ENCODE data around the gene ITPK1. TPM values are rescaled to one million over a fixed set of nuclear protein-coding genes. Genes with fewer than 3 reads are reported as not detected.

ITPK1 gene
- total RNA-seq, 3 donors from 2014 or later (not counting 1 experiment from before 2014, with no cell fraction given), result 73.2 to 74.8 (median 74.4) TPM

- ATAC-seq, result no peak
- no peak overlapping the region for H3K27ac ChIP-seq (ENCODE audit: low read length)
- no peak for TF ChIP-seq CTCF (IDR thresholded peaks at IDR 0.05)
- H3K4me3 Mint-ChIP-seq, result no peak overlapping the region
- no peak overlapping the region for H3K4me3 ChIP-seq (ENCODE audit: low read length)
- no peak for DNase-seq
- H3K4me1 Mint-ChIP-seq, result peaks cover 40 to 63% of the 10 kb centered on the region in 2 donors
- H3K4me1 ChIP-seq (ENCODE audit: control insufficient read depth, insufficient read depth, low read length), result peaks cover 40% of the 10 kb centered on the region
- H3K9me3 ChIP-seq (ENCODE audit: control insufficient read depth, insufficient read depth, low read length), result no peaks in the 10 kb centered on the region
- no peaks in the 10 kb centered on the region for H3K36me3 Mint-ChIP-seq
- intact Hi-C loops (cut with micrococcal nuclease), result no loop called here
- H3K27me3 ChIP-seq (ENCODE audit: control insufficient read depth, insufficient read depth, low read length), result no peaks in the 10 kb centered on the region
- no peaks in the 10 kb centered on the region for H3K27me3 Mint-ChIP-seq (ENCODE audit: low read depth in 2 of 2)
- no peaks in the 10 kb centered on the region for H3K9me3 Mint-ChIP-seq
- 97% methylated on average over 22 of the region's 22 CpGs for WGBS (ENCODE audit: insufficient coverage)
- H3K27ac Mint-ChIP-seq, result peak overlapping the region in 1 of 2 donors; percentile 30
- H3K36me3 ChIP-seq (ENCODE audit: control insufficient read depth, insufficient read depth, low read length), result peaks cover 11% of the 10 kb centered on the region
Measured at GRCh38 chr14:93011650-93012325, 103.9 kb downstream of the ITPK1 start.

- no peak overlapping the region for H3K27ac Mint-ChIP-seq
- ATAC-seq (no peak), DNase-seq (no peak)
- H3K4me3 ChIP-seq (ENCODE audit: low read length), result no peak overlapping the region
- no peaks in the 10 kb centered on the region for H3K9me3 ChIP-seq (ENCODE audit: control insufficient read depth, insufficient read depth, low read length)
- H3K4me1 Mint-ChIP-seq, result peaks cover 46 to 70% of the 10 kb centered on the region in 2 donors
- intact Hi-C loops (cut with micrococcal nuclease), result no loop called here
- WGBS (ENCODE audit: insufficient coverage), result 69% methylated on average over 10 of the region's 10 CpGs
- H3K36me3 ChIP-seq (ENCODE audit: control insufficient read depth, insufficient read depth, low read length), result peaks cover 8% of the 10 kb centered on the region
- no peak for TF ChIP-seq CTCF (IDR thresholded peaks at IDR 0.05)
- no peaks in the 10 kb centered on the region for H3K9me3 Mint-ChIP-seq
- peaks cover 47% of the 10 kb centered on the region for H3K4me1 ChIP-seq (ENCODE audit: control insufficient read depth, insufficient read depth, low read length)
- no peaks in the 10 kb centered on the region for H3K36me3 Mint-ChIP-seq
- H3K4me3 Mint-ChIP-seq, result no peak overlapping the region
- H3K27ac ChIP-seq (ENCODE audit: low read length), result no peak overlapping the region
- H3K27me3 ChIP-seq (ENCODE audit: control insufficient read depth, insufficient read depth, low read length), result no peaks in the 10 kb centered on the region
- no peaks in the 10 kb centered on the region for H3K27me3 Mint-ChIP-seq (ENCODE audit: low read depth in 2 of 2)
Measured at GRCh38 chr14:93011141-93011529, 104.6 kb downstream of the ITPK1 start.

GRCh38 chr14:93010522-93011140, 105.1 kb downstream of the ITPK1 start:
- no peaks in the 10 kb centered on the region for H3K27me3 Mint-ChIP-seq (ENCODE audit: low read depth in 2 of 2)
- no peak for TF ChIP-seq CTCF (IDR thresholded peaks at IDR 0.05)
- H3K9me3 Mint-ChIP-seq, result no peaks in the 10 kb centered on the region
- H3K4me3 Mint-ChIP-seq, result no peak overlapping the region
- no peak for ATAC-seq
- no peak for DNase-seq
- 94% methylated on average over 12 of the region's 13 CpGs for WGBS (ENCODE audit: insufficient coverage)
- Histone ChIP-seq H3K4me1 (ENCODE audit: control insufficient read depth, insufficient read depth, low read length) (peaks cover 51% of the 10 kb centered on the region), H3K9me3 (ENCODE audit: control insufficient read depth, insufficient read depth, low read length) (no peaks in the 10 kb centered on the region), H3K27me3 (ENCODE audit: control insufficient read depth, insufficient read depth, low read length) (no peaks in the 10 kb centered on the region), H3K27ac (ENCODE audit: low read length) (no peak overlapping the region), H3K4me3 (ENCODE audit: low read length) (no peak overlapping the region), H3K36me3 (ENCODE audit: control insufficient read depth, insufficient read depth, low read length) (peaks cover 3% of the 10 kb centered on the region)
- intact Hi-C loops (cut with micrococcal nuclease), result no loop called here
- H3K4me1 Mint-ChIP-seq, result peaks cover 46 to 74% of the 10 kb centered on the region in 2 donors
- H3K27ac Mint-ChIP-seq, result no peak overlapping the region
- H3K36me3 Mint-ChIP-seq, result no peaks in the 10 kb centered on the region
